Measurements from ENCODE around the gene ADGRB2.

The ADGRB2 gene

GRCh38 chr1:31800674-31800967 is 36.5 kb upstream of the ADGRB2 start:
- no peaks in the 10 kb centered on the region for H3K36me3 ChIP-seq (ENCODE audit: control insufficient read depth, insufficient read depth, low read length)
- no peaks in the 10 kb centered on the region for H3K9me3 ChIP-seq (ENCODE audit: control insufficient read depth, insufficient read depth, low read length)
- H3K27ac ChIP-seq (ENCODE audit: low read depth, low read length), result no peak overlapping the region
- H3K4me1 ChIP-seq (ENCODE audit: control insufficient read depth, insufficient read depth, low read length), result peaks cover 12% of the 10 kb centered on the region; the same call in 1 of the 2 replicates
- no peak overlapping the region for H3K4me3 ChIP-seq (ENCODE audit: low read depth, low read length)
- no peak overlapping the region for H3K9ac ChIP-seq (ENCODE audit: low read depth, low read length)
- H3K27me3 ChIP-seq (ENCODE audit: control insufficient read depth, insufficient read depth, low read length), result no peaks in the 10 kb centered on the region

- H3K4me1 ChIP-seq (ENCODE audit: control insufficient read depth, insufficient read depth, low read length), result peaks cover 12% of the 10 kb centered on the region; the same call in 1 of the 2 replicates
- no peak overlapping the region for H3K4me3 ChIP-seq (ENCODE audit: low read depth, low read length)
- no peaks in the 10 kb centered on the region for H3K36me3 ChIP-seq (ENCODE audit: control insufficient read depth, insufficient read depth, low read length)
- no peak overlapping the region for H3K27ac ChIP-seq (ENCODE audit: low read depth, low read length)
- H3K9ac ChIP-seq (ENCODE audit: low read depth, low read length), result no peak overlapping the region
- no peaks in the 10 kb centered on the region for H3K9me3 ChIP-seq (ENCODE audit: control insufficient read depth, insufficient read depth, low read length)
- H3K27me3 ChIP-seq (ENCODE audit: control insufficient read depth, insufficient read depth, low read length), result no peaks in the 10 kb centered on the region
Measured at GRCh38 chr1:31799895-31800673, 35.9 kb upstream of the ADGRB2 start.

GRCh38 chr1:31799196-31799894 is 35.2 kb upstream of the ADGRB2 start:
- peak overlapping the region; percentile 6 for H3K27ac ChIP-seq (ENCODE audit: low read depth, low read length)
- no peak overlapping the region for H3K4me3 ChIP-seq (ENCODE audit: low read depth, low read length)
- no peak overlapping the region for H3K9ac ChIP-seq (ENCODE audit: low read depth, low read length)

GRCh38 chr1:31798433-31799195 is 34.5 kb upstream of the ADGRB2 start:
- H3K27me3 ChIP-seq (ENCODE audit: control insufficient read depth, insufficient read depth, low read length), result no peaks in the 10 kb centered on the region
- H3K36me3 ChIP-seq (ENCODE audit: control insufficient read depth, insufficient read depth, low read length), result no peaks in the 10 kb centered on the region
- peaks cover 12% of the 10 kb centered on the region; the same call in 1 of the 2 replicates for H3K4me1 ChIP-seq (ENCODE audit: control insufficient read depth, insufficient read depth, low read length)
- peak overlapping the region; percentile 6 for H3K27ac ChIP-seq (ENCODE audit: low read depth, low read length)
- H3K9me3 ChIP-seq (ENCODE audit: control insufficient read depth, insufficient read depth, low read length), result no peaks in the 10 kb centered on the region
- no peak overlapping the region for H3K9ac ChIP-seq (ENCODE audit: low read depth, low read length)
- H3K4me3 ChIP-seq (ENCODE audit: low read depth, low read length), result no peak overlapping the region

More at GRCh38 chr1:31799196-31799894, 35.2 kb upstream of the ADGRB2 start:
- Histone ChIP-seq H3K9me3 (ENCODE audit: control insufficient read depth, insufficient read depth, low read length) (no peaks in the 10 kb centered on the region), H3K27me3 (ENCODE audit: control insufficient read depth, insufficient read depth, low read length) (no peaks in the 10 kb centered on the region), H3K36me3 (ENCODE audit: control insufficient read depth, insufficient read depth, low read length) (no peaks in the 10 kb centered on the region), H3K4me1 (ENCODE audit: control insufficient read depth, insufficient read depth, low read length) (peaks cover 12% of the 10 kb centered on the region; the same call in 1 of the 2 replicates)

- Histone ChIP-seq H3K9ac (ENCODE audit: low read depth, low read length) (no peak overlapping the region), H3K36me3 (ENCODE audit: control insufficient read depth, insufficient read depth, low read length) (no peaks in the 10 kb centered on the region), H3K4me1 (ENCODE audit: control insufficient read depth, insufficient read depth, low read length) (peaks cover 12% of the 10 kb centered on the region; the same call in 1 of the 2 replicates), H3K9me3 (ENCODE audit: control insufficient read depth, insufficient read depth, low read length) (no peaks in the 10 kb centered on the region), H3K4me3 (ENCODE audit: low read depth, low read length) (no peak overlapping the region), H3K27me3 (ENCODE audit: control insufficient read depth, insufficient read depth, low read length) (no peaks in the 10 kb centered on the region), H3K27ac (ENCODE audit: low read depth, low read length) (no peak overlapping the region)
Measured at GRCh38 chr1:31798086-31798432, 33.9 kb upstream of the ADGRB2 start.

- Histone ChIP-seq H3K4me1 (ENCODE audit: control insufficient read depth, insufficient read depth, low read length) (peaks cover 12% of the 10 kb centered on the region; the same call in 1 of the 2 replicates), H3K27ac (ENCODE audit: low read depth, low read length) (no peak overlapping the region), H3K9ac (ENCODE audit: low read depth, low read length) (no peak overlapping the region), H3K27me3 (ENCODE audit: control insufficient read depth, insufficient read depth, low read length) (no peaks in the 10 kb centered on the region), H3K4me3 (ENCODE audit: low read depth, low read length) (no peak overlapping the region), H3K36me3 (ENCODE audit: control insufficient read depth, insufficient read depth, low read length) (no peaks in the 10 kb centered on the region), H3K9me3 (ENCODE audit: control insufficient read depth, insufficient read depth, low read length) (no peaks in the 10 kb centered on the region)
Measured at GRCh38 chr1:31797216-31797615, 33.1 kb upstream of the ADGRB2 start.

- H3K4me3 ChIP-seq (ENCODE audit: low read depth, low read length), result no peak overlapping the region
Measured at GRCh38 chr1:31796707-31797106, 32.6 kb upstream of the ADGRB2 start.

GRCh38 chr1:31795801-31796621 is 31.9 kb upstream of the ADGRB2 start:
- Histone ChIP-seq H3K36me3 (ENCODE audit: control insufficient read depth, insufficient read depth, low read length) (no peaks in the 10 kb centered on the region), H3K27me3 (ENCODE audit: control insufficient read depth, insufficient read depth, low read length) (no peaks in the 10 kb centered on the region), H3K4me1 (ENCODE audit: control insufficient read depth, insufficient read depth, low read length) (peaks cover 12% of the 10 kb centered on the region; the same call in 1 of the 2 replicates), H3K27ac (ENCODE audit: low read depth, low read length) (no peak overlapping the region), H3K9ac (ENCODE audit: low read depth, low read length) (no peak overlapping the region), H3K9me3 (ENCODE audit: control insufficient read depth, insufficient read depth, low read length) (no peaks in the 10 kb centered on the region), H3K4me3 (ENCODE audit: low read depth, low read length) (no peak overlapping the region)

More at GRCh38 chr1:31796707-31797106, 32.6 kb upstream of the ADGRB2 start:
- H3K4me1 ChIP-seq (ENCODE audit: control insufficient read depth, insufficient read depth, low read length), result peaks cover 12% of the 10 kb centered on the region; the same call in 1 of the 2 replicates
- H3K36me3 ChIP-seq (ENCODE audit: control insufficient read depth, insufficient read depth, low read length), result no peaks in the 10 kb centered on the region
- no peak overlapping the region for H3K27ac ChIP-seq (ENCODE audit: low read depth, low read length)
- no peaks in the 10 kb centered on the region for H3K27me3 ChIP-seq (ENCODE audit: control insufficient read depth, insufficient read depth, low read length)
- no peaks in the 10 kb centered on the region for H3K9me3 ChIP-seq (ENCODE audit: control insufficient read depth, insufficient read depth, low read length)
- H3K9ac ChIP-seq (ENCODE audit: low read depth, low read length), result no peak overlapping the region

- Histone ChIP-seq H3K27me3 (ENCODE audit: control insufficient read depth, insufficient read depth, low read length) (no peaks in the 10 kb centered on the region), H3K36me3 (ENCODE audit: control insufficient read depth, insufficient read depth, low read length) (no peaks in the 10 kb centered on the region), H3K9ac (ENCODE audit: low read depth, low read length) (no peak overlapping the region), H3K27ac (ENCODE audit: low read depth, low read length) (no peak overlapping the region), H3K4me3 (ENCODE audit: low read depth, low read length) (no peak overlapping the region), H3K4me1 (ENCODE audit: control insufficient read depth, insufficient read depth, low read length) (peaks cover 12% of the 10 kb centered on the region; the same call in 1 of the 2 replicates), H3K9me3 (ENCODE audit: control insufficient read depth, insufficient read depth, low read length) (no peaks in the 10 kb centered on the region)
Measured at GRCh38 chr1:31795096-31795675, 31.0 kb upstream of the ADGRB2 start.
